Muscle of arm (tissue), 12 donors: ENCODE data around the gene GALK2. TPM values are rescaled to one million over a fixed set of nuclear protein-coding genes. Genes with fewer than 3 reads are reported as not detected.

Experiments used
- DNase-seq: peaks from one replicate; pipeline ENCODE4 v3.0.0-alpha.2; 2013
- polyA plus RNA-seq, 12 donors: library from polyadenylated mRNA; unstranded; fragments of 120-200 nt; gene quantifications; one replicate each; pipeline ENCODE4 v1.2.1, GENCODE V29; 2013; ENCODE audit not compliant: insufficient read length in 12 of 12

Gene GALK2
- polyA plus RNA-seq, 12 donors: 10.6 to 19.7 (median 15.3) TPM; not detected in 1

DNA sequence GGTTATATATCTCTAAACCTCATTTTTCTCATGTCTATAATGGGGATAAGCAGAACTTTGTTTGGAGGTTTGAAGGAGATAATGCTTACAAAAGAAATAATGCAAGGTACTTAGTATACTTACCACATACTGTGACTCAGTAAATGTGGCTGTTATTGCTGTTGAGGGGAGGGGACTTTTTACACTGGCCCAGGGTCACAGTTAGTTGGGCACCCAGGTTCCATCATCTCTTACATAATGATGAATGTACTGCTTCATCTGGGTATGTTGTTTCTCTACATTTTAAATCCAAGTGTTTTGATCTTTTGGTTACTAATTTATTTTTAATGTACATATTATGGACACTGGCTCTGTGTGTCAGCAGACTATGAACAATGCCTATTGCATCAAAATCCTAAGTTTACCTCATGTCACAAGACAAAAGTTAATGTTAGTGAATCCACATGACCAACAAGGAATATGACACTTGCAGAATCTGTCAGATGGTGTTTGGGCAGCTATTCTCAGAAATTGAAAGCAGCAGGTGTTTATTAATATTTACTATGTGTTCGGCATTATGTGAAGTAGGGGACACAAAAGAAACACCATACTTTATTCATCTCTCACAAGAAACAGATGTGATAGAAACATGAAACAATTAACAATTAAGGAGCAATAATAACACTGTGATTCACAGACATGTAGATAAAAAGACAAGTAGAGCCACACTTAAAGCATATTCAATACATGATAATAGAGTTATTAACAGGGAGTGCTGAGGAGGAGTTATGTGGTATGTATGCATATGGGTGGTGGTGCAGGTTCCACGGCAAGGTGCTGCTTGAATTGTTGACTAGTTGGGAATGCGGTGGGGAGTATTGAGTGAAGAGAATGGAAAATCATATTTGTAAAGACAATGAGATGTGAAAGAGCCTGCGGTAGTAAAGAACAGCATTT, 109.7 kb downstream of the GALK2 start:
- DNase-seq: no peak

DNA sequence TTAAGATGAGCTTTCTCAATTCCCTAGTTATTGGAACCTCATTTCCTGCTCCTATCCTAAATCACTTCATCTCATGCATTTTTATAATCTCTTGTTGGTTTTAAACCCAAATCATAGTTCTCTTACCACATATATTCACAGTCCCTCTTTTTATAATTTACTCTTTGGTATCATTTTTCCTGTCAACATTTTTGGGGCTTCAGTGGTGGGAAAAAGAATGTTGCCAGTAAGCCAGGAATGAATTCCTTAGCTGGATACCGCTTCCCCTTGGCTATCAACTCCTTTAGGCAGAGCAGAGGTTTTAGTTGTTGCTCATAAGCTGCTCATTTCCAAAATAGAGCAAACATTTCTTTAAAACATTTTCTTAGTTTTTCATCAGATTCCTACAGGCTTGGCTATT, 112.3 kb downstream of the GALK2 start:
- no peak for DNase-seq

DNA sequence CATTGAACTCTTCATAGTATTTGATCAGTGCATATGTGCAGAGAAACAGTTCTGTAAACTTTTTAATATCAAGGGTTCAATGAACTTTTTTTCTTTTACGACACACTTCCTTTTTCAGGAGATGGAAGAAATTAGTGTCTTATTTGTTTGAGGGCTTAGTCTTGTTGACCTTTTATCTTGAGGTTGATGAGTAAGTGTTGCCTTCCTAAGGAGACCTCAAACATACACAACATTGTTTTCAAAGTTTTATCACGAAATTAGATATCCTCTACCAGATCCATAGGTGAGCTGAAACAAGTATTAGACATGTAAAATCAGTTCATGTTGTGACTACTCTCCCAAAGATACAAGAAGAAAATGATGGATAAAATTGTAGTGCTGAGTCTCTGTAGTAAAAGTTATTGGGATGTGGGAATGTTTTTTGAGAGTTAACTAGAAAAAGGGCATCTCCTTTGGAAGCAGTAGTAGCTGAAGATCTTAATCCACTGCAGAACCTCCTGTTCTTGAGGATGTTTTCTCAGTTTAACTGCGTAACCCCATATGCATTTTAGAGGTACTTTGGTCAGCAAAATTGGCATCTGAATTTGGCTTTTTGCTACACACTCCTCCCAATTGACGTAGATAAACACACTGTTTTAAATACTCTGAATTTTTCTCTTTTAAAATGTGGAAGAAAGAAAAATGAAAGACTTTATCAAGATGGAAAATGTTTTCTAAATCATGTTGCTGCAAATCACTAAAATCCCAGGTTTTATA, 116.8 kb downstream of the GALK2 start:
- no peak for DNase-seq

DNA sequence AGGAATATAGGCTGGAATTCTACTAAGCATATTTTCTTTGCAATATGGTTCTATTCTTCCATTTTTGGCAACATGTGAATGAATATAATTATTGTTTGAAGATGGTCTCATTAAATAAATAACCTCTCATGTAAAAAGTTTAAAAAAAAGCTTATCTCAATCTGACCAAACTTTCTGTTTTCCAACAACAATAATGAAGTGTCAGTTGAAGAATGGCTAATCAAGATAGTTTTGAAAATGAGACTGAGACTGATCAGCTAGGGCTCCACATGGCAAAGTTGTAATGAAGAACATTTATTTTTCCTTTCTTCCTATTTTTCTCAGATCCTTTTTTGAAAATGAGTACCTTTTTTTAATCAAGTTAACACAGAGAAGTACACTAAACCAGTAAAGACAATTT, 117.4 kb downstream of the GALK2 start:
- no peak for DNase-seq

DNA sequence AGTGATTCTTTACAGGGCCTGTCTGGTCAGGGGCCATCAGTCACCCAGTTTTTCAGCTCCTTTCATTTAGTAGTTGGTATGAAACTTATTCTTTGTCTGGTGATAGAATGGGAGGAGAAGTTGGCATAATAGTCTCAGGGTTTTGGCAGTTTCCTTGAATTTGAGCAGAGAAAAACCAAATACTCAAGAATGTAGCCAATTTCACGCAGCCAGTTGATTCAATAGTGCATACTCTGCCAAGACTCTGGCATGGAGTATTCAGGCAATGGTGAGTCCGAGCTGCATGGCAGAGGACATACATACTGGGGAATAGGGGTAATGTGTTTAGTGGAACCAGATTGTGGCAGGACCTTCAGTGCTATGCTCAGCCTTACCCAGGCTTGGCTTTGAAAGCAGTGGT, 118.3 kb downstream of the GALK2 start:
- DNase-seq: no peak

DNA sequence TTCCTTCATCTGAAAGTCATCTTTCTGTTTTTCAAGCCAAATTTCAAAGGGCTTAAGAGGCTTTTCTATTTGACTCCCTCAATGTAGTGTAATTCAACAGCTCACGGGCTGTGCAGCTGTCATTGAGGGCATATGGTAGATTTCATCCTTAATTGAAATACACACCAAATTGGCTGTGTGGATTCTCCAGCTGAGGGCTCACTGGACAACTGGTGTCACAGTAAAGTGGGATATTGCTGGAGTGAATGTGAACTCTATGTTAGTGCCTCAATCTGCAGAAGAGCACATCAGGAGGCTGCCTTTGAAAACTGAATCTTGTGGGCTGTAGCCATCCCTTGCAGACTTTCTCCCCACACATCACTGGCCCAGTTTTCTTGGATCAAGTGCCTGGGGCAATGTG, 120.1 kb downstream of the GALK2 start:
- peak; percentile 35 for DNase-seq

DNA sequence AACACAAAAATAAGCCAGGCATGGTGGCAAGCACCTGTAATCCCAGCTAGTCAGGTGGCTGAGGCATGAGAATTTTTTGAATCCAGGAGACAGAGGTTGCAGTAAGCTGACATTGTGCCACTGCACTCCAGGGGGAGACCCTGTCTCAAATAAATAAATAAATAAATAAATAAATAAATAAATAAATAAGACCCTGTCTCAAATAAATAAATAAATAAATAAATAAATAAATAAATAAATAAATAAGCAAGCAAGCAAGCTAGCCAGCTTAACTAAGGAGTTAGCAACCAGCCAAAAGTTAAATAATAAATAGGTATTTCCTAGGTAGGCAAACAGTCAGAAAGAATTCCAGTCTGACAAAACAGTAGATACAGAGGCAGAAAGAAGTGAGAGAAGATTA, 123.9 kb downstream of the GALK2 start:
- DNase-seq: no peak

DNA sequence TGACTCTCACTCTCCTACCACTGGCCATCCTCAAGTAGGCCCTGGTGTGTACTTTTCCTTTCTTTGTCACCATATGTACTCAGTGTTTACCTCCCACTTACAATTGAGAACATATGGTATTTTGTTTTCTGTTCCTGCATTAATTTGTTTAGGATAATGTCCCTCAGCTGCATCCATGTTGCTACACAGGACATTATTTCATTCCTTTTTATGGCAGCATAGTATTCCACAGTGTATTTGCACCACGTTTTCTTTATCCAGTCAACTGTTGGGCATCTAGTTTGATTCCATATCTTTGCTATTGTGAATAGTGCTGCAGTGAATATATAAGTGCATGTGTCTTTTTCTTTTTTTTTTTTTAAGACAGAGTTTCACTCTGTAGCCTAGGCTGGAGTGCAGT, 126.2 kb downstream of the GALK2 start:
- DNase-seq: no peak

DNA sequence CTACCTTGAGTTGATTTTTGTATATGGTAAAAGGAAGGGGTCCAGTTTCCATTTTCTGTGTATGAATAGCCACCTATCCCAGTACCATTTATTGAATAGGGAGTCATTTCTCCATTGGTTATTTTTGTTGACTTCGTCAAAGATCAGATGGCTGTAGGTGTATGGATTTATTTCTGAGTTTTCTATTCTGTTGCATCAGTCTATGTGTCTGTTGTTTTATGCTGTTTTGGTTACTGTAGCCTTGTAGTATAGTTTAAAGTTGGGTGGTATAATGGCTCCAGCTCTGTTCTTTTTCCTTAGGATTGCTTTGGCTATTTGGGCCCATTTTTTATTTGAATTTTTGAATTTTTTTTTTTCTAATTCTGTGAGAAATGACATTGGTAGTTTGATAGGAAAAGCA, 127.5 kb downstream of the GALK2 start:
- DNase-seq: no peak

DNA sequence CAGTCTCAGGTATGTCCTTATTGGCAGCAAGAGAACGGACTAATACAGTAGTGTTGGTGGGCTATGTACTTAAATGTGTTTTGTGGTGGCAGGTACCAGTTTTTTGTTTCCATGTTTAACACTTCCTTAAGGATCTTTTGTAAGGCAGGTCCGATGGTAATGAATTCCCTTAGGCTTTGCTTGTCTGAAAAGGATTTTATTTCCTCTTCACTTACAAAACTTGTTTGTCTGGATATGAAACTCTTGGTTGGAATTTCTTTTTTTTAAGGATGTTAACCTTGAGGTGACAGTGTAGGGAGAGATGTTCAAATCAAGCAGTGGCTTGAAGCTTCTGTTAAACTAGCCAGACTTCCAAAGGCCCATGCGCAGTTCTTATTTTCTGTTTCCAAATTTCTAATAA, 130.8 kb downstream of the GALK2 start:
- no peak for DNase-seq

DNA sequence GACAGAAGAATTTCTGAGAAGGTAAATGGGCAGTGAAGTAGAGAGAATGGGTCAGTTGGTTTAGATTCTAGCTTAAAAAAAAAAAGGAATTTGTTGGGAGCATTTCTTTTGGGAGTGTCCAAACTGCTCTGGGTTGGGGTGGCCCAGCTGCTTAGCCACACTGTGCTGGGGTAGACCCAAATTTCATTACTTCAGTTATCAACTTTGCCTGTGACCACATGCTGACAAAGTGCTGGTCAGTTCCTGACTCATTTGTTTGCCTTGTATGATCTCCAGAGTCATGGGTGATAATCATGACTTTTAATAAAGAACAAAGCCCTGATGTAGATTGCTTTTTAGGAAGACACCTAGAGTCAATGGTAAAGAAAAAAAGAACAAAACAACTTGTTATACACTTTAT, 131.5 kb downstream of the GALK2 start:
- no peak for DNase-seq

DNA sequence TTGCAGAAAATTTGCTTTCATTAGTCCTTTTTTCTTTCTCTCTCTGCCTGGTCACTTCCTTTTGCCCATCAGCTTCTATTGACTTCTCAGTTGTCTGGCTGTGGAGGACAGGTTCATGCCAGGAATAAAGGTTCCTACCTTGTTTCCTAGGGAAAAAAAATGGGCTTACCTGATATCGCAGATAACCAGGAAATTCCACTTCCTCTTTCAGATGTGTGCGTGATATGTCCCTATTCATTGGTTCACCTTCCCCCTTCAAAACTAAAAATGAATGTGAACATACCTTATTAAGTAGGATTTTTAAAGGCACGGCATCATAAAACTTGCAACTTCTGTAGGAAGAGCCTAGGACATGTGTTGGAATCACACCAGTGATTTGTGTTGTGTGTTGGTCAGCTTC, 133.0 kb downstream of the GALK2 start:
- DNase-seq: no peak

DNA sequence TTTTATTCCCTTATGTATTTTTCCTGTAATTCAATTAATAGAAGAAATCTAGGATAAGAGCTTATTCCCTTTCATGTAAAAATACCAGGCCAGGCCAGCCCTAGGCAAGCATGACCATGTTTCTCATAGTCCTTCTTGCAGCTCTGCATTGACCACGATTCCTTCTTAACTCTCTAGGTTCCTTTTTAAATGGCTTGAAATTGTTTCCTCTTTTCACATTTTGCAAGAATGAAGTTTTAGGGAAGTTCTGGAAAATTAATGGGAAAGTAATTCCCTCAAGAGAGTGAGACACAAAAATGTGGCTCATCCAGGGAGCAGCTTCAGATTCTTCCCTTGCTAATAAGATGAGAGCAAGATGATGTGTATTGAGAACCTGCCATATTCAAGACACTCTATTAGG, 136.5 kb downstream of the GALK2 start:
- no peak for DNase-seq

DNA sequence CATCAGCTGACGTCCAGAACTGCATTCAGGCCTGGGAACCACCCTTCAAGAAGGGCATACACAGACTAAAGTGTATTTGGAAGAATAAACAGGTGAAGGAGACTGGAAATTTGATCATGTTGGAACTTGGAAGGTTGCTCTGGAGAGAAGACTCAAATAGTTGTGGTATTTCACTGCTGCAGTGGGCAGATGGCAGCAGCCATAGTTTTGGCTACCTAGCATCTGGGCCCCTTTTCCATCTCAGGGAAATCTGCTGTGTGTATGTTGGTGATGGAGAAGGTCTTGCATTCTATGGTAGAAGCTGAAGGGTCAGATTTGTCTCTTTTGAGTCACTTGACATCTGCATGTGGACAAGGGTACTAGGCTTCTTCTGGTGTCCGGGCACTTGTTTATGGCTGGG, 138.6 kb downstream of the GALK2 start:
- no peak for DNase-seq

DNA sequence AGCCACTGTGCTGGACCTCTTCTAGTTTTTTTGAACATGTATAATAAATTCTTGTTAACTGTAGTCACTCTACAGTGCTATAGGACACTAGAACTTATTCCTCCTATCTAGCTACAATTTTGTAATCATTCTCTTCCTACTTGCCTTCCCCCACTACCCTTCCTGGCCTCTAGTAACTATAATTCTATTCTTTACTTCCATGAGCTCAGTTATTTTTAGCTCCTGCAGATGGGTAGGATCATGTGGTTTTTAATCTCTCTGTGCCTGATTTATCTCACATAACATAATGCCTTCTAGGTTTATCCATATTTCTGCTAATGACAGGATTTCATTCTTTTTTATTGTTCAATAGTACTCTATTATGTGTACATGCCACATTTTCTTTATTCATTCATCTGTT, 139.8 kb downstream of the GALK2 start:
- no peak for DNase-seq

DNA sequence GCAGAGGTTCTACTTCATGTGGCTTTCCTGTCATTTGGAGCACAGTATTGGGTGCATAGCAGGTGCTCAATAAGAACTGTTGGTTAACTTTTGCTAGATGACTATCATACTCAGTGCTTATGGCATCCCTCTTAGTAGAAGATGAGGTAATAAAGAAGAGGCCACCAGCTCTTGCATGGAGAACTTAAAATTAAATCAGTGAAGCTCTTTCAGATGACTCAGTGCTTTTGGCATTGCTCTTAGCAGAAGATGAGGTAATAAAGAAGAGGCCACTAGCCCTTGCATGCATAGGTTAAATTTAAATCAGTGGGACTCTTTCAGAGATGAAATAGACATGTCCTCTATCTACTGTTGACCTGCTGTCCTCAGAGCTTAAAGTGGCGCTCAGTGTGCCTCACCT, 143.6 kb downstream of the GALK2 start:
- DNase-seq: no peak

DNA sequence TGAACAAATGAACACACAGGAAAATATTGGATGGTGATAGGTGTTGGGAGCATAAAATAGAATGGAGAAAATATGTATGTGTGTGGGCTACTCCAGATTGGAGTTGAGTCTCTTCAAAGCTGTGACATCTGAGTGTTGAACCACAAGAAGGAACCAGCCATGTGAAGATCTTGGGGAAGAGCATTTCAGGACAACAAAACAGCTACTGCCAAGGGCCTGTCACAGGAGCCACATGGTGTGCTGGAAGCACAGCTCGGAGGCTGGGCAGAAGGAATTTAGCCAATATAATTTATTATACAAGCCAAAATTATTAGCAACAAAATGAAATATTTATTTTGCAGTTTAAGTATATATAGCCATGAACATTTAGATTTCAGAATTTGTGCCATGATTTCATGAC, 144.7 kb downstream of the GALK2 start:
- DNase-seq: no peak

DNA sequence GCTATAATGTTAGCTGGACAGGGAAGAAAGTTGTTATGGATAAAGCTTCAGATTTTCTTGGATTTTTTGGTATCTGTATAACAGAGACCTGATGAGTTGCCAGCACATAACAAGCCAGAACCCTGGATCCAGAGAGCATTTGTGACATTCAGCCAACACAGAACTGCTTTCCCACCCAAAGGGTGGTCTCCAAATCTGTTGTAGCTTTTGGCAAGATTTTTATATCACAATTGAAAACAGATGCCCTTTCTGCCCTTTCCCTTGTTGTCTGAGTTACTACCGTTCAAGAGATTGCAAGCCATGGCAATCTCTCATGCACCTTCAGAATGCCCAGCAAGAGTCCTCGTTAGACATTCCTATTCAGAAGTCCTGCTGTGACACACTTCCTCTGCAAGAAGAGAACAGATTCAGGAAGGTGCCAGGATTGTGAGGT, 145.4 kb downstream of the GALK2 start:
- DNase-seq: peak; percentile 44

DNA sequence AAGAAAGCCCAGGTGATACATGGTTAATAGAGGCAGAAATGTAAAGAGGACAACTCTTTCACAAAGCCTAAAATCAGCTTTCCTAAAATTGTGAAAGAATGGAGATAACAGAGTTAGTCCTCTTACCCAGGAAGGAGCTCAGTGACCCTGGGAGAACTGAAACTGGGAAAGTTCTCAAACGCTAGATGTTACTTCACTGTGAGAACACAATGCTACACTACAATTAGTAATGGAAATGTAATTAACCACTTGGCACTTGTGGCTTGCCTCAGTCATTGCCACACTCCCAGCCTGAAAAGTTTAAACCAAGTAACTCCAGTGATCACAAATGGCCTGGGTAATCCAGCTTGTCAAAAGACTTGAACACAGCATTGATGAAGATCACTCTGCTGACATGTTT, 150.3 kb downstream of the GALK2 start:
- no peak for DNase-seq

DNA sequence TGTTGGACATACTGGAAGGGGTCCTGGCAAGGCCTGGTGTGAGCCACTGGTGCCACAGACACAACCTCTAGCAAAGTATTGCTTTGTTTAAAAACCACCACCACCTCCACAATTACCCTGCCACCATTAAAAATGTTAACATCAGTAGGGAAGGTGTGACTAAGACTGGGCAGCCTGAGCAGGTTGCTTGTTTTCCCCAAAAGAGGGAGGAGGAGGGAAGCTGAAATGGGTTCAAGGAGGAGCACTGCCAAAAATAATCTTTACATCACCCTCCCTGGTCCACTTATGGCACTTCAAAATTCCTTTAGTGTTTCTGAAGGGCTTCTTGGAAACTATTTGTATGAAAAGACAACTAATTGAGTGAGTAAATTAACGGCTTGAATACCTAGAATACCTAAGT, 153.2 kb downstream of the GALK2 start:
- no peak for DNase-seq

DNA sequence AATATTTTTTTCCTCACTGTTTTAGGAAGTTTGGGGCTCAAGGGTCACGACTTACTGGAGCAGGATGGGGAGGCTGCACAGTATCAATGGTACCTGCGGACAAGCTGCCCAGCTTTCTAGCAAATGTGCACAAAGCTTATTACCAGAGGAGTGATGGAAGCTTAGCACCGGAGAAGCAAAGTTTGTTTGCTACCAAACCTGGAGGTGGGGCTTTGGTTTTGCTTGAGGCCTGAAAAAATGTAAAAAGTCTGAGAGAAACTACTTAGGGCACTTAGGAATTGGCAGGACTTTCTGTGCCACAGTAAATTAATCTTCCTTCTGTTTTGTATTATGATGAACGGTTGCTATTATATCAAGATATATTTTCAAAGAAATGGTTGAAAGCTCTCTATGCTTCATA, 157.9 kb downstream of the GALK2 start:
- DNase-seq: no peak

DNA sequence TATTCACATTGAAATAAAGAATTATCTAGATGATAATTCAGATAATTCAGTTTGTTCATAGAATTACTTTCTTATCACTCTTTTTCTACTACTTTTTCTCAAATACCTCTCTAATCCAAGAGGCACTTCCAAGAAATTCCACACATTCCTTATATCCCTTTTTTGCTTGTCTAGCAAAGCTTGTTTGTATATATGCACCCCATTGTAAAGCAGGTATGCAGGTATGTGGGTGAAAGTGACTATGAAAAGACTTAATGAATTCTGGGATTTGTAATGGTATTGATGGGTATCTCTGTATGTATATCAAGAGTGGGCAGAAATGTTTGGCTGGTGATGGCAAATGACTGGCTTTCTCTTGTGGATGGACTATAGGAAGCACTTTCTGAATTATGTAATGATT, 158.9 kb downstream of the GALK2 start:
- no peak for DNase-seq

DNA sequence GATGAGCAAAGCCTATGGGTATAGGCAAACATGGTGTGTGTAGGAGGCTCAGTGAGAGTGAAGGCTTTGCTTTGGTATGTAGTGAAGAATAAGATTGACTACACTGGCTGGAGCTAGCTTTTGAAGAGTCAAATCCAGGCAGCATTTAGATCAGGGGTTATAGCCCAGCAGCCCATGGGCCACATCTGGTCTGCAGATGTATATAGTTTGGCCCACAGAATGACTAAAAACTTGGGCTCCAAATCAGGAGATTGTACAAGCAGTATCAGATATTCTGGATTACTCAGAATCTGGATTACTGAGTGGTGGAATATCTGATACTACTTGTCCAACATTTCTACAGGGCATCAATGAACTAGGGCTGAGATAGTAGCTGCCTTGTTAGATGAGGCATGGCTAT, 160.1 kb downstream of the GALK2 start:
- no peak for DNase-seq
